PC-3 (cell line): ENCODE results near the gene EMILIN1.

ENCODE experiments used
- EZH2 ChIP-seq: fragments of 300-600 bp; sonication (generic); IDR thresholded peaks from one replicate; pipeline ENCODE4 v1.6.1; 2017; ENCODE audit warnings: antibody characterized with exemption, mild to moderate bottlenecking, low read length; ENCODE audit not compliant: unreplicated experiment
- EZH2phosphoT487 ChIP-seq: fragments of 300-600 bp; sonication (generic); IDR thresholded peaks from 2 replicates; pipeline ENCODE4 v1.6.1; 2018; ENCODE audit warnings: mild to moderate bottlenecking, antibody characterized with exemption, low read length, borderline replicate concordance
- TF ChIP-seq, protein P1 (sequence below): fragments of 300-600 bp; sonication (generic); conservative IDR thresholded peaks from 2 replicates; pipeline ENCODE4 v1.5.1; 2017; ENCODE audit warnings: antibody characterized with exemption, low read depth, mild to moderate bottlenecking, low read length

DNA sequence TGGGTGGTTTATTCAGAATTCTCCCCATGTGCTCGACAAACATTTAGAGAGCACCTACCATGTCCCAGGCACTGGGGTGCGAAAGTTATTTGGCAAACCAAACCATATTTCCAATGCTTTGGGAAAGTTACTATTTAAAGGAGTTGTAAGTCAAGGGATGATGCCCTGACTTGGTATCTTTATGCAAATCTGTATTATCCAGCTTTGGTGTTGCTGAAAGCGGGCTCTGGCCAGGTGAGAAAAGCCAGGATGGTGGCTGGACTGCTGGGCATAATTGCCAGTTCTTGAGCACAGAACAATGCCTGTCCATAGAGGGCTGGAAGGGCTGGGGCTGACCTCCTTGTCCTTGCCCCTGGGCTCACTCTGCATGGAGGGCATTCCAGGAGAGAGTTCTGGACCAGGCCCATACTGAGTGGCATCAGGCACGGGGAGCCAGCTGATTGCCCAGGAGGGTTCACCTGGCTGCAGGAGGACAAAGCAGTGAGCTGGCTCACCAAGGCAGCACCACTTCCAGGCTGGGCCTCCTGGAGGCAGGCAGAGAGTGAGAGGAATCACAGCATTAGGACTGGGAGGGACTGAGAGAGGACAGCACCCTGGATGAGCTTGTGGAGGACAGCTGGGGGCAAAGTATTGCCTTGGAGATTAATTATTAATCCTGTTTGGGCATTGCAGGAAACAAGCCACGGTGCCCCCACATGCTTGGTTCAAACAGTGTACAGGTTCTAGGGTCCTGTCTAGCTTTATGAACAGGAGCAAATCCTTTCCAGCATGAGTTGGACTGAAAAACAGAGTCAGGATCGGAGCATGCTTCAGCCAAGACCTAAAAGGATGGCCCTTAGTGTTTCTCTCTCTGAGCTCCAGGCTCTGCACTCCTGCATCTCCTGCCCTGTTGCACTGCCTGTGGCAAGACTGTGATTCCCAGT, 15.3 kb downstream of the EMILIN1 start:
- TF ChIP-seq, protein P1, sequence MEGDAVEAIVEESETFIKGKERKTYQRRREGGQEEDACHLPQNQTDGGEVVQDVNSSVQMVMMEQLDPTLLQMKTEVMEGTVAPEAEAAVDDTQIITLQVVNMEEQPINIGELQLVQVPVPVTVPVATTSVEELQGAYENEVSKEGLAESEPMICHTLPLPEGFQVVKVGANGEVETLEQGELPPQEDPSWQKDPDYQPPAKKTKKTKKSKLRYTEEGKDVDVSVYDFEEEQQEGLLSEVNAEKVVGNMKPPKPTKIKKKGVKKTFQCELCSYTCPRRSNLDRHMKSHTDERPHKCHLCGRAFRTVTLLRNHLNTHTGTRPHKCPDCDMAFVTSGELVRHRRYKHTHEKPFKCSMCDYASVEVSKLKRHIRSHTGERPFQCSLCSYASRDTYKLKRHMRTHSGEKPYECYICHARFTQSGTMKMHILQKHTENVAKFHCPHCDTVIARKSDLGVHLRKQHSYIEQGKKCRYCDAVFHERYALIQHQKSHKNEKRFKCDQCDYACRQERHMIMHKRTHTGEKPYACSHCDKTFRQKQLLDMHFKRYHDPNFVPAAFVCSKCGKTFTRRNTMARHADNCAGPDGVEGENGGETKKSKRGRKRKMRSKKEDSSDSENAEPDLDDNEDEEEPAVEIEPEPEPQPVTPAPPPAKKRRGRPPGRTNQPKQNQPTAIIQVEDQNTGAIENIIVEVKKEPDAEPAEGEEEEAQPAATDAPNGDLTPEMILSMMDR = no peak
- TF ChIP-seq EZH2 (no peak), EZH2phosphoT487 (no peak)
